Skeletal muscle tissue (tissue), 4 donors: ENCODE results near the gene PROZ. TPM values are rescaled to one million over a fixed set of nuclear protein-coding genes. Genes with fewer than 3 reads are reported as not detected.

Experiments used
- H3K27ac ChIP-seq: one replicate; pipeline ENCODE4 v1.7.0; 2013; ENCODE audit warnings: mild to moderate bottlenecking, low read depth, low read length, inconsistent platforms
- H3K27me3 ChIP-seq, 3 donors: one replicate each; pipeline ENCODE4 v1.7.0; 2013; ENCODE audit warnings: low read length in 3 of 3; ENCODE audit not compliant: control insufficient read depth in 3 of 3, insufficient read depth in 3 of 3
- H3K36me3 ChIP-seq, 3 donors: one replicate each; pipeline ENCODE4 v1.7.0; 2013; ENCODE audit warnings: low read length in 3 of 3; ENCODE audit not compliant: control insufficient read depth in 3 of 3, insufficient read depth in 3 of 3
- H3K4me1 ChIP-seq, 3 donors: one replicate each; pipeline ENCODE4 v1.7.0; 2013; ENCODE audit warnings: low read length in 3 of 3, mild to moderate bottlenecking in 3 of 3; ENCODE audit not compliant: control insufficient read depth in 3 of 3, insufficient read depth in 3 of 3
- H3K4me3 ChIP-seq, 3 donors: one replicate each; pipeline ENCODE4 v1.7.0; 2013; ENCODE audit warnings: low read length in 3 of 3
- H3K9ac ChIP-seq, 3 donors: one replicate each; pipeline ENCODE4 v1.7.0; 2013; ENCODE audit warnings: low read length in 3 of 3, mild to moderate bottlenecking in 3 of 3, moderate library complexity in 2 of 3, low read depth in 1 of 3
- H3K9me3 ChIP-seq, 3 donors: one replicate each; pipeline ENCODE4 v1.7.0; 2013; ENCODE audit warnings: low read length in 3 of 3; ENCODE audit not compliant: control insufficient read depth in 3 of 3
- total RNA-seq: library from RNA; depleted of rRNA; stranded (reverse); fragments of >200 nt; gene quantifications from one replicate; pipeline ENCODE4 v1.2.3, GENCODE V29; 2014
- donor health status: Osteomylitis.

The PROZ gene
- total RNA-seq, 1 donor from 2014 or later, result not detected

- Histone ChIP-seq H3K4me3 (no peak overlapping the region), H3K27me3 (peaks cover 38 to 67% (median 49%) of the 10 kb centered on the region in 3 donors), H3K36me3 (no peaks in the 10 kb centered on the region), H3K9me3 (no peaks in the 10 kb centered on the region), H3K4me1 (peaks cover 0 to 6% (median 3%) of the 10 kb centered on the region in 3 donors), H3K9ac (no peak overlapping the region), H3K27ac (no peak overlapping the region)
Measured at GRCh38 chr13:113114511-113115362, 43.7 kb upstream of the PROZ start.

- Histone ChIP-seq H3K9ac (no peak overlapping the region), H3K4me1 (peaks cover 0 to 1% (median under 1%) of the 10 kb centered on the region in 3 donors), H3K27ac (no peak overlapping the region), H3K9me3 (no peaks in the 10 kb centered on the region), H3K27me3 (peaks cover 29 to 65% (median 41%) of the 10 kb centered on the region in 3 donors), H3K36me3 (no peaks in the 10 kb centered on the region), H3K4me3 (no peak overlapping the region)
Measured at GRCh38 chr13:113115363-113116205, 42.9 kb upstream of the PROZ start.

GRCh38 chr13:113116206-113116800 lies 42.1 kb upstream of the PROZ start:
- Histone ChIP-seq H3K4me1 (no peaks in the 10 kb centered on the region), H3K36me3 (no peaks in the 10 kb centered on the region), H3K27me3 (peaks cover 23 to 58% (median 35%) of the 10 kb centered on the region in 3 donors), H3K27ac (no peak overlapping the region), H3K4me3 (no peak overlapping the region), H3K9me3 (no peaks in the 10 kb centered on the region), H3K9ac (no peak overlapping the region)

DNA sequence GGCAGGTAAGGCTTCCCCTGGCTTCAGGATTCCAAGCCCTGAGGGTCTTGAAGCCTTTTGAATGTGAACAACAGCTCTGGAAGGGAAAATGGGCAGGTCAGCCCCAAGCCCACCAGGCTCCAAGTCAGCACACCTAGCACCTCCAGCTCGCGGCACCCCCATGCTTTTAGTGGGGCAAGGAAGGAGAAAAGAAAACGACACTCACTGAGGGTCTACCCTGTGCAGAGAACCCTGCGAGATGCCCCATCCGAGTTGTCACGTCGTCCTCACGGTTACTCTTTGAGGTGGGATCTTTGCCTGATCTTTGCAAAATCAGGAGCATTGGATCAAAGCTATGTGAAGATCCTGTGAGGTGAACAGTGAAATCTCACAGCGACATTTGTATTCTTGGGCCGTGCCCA lies 41.6 kb upstream of the PROZ start:
- Histone ChIP-seq H3K9me3 (no peaks in the 10 kb centered on the region), H3K27me3 (peaks cover 21 to 59% (median 32%) of the 10 kb centered on the region in 3 donors), H3K9ac (no peak overlapping the region), H3K4me1 (no peaks in the 10 kb centered on the region), H3K36me3 (no peaks in the 10 kb centered on the region), H3K27ac (no peak overlapping the region), H3K4me3 (no peak overlapping the region)

GRCh38 chr13:113117335-113117872 lies 41.0 kb upstream of the PROZ start:
- H3K27me3 ChIP-seq, result peaks cover 19 to 60% (median 28%) of the 10 kb centered on the region in 3 donors
- H3K4me3 ChIP-seq, result no peak overlapping the region
- no peak overlapping the region for H3K27ac ChIP-seq
- no peaks in the 10 kb centered on the region for H3K9me3 ChIP-seq
- no peaks in the 10 kb centered on the region for H3K36me3 ChIP-seq
- no peaks in the 10 kb centered on the region for H3K4me1 ChIP-seq
- H3K9ac ChIP-seq, result no peak overlapping the region

GRCh38 chr13:113117911-113118260 lies 40.6 kb upstream of the PROZ start:
- Histone ChIP-seq H3K36me3 (no peaks in the 10 kb centered on the region), H3K9me3 (no peaks in the 10 kb centered on the region), H3K27ac (no peak overlapping the region), H3K4me3 (no peak overlapping the region), H3K9ac (no peak overlapping the region), H3K27me3 (peaks cover 19 to 64% (median 24%) of the 10 kb centered on the region in 3 donors), H3K4me1 (peaks cover 0 to 2% (median 0%) of the 10 kb centered on the region in 3 donors)

GRCh38 chr13:113118261-113119021 lies 40.0 kb upstream of the PROZ start:
- H3K4me1 ChIP-seq, result peaks cover 0 to 7% (median 3%) of the 10 kb centered on the region in 3 donors
- no peak overlapping the region for H3K9ac ChIP-seq
- H3K9me3 ChIP-seq, result no peaks in the 10 kb centered on the region
- H3K27ac ChIP-seq, result no peak overlapping the region
- H3K4me3 ChIP-seq, result no peak overlapping the region
- H3K27me3 ChIP-seq, result peaks cover 18 to 62% (median 22%) of the 10 kb centered on the region in 3 donors
- no peaks in the 10 kb centered on the region for H3K36me3 ChIP-seq

GRCh38 chr13:113119166-113119821 lies 39.2 kb upstream of the PROZ start:
- Histone ChIP-seq H3K27me3 (peaks cover 10 to 59% (median 22%) of the 10 kb centered on the region in 3 donors), H3K9ac (no peak overlapping the region), H3K36me3 (no peaks in the 10 kb centered on the region), H3K4me3 (no peak overlapping the region), H3K4me1 (peaks cover 0 to 9% (median 3%) of the 10 kb centered on the region in 3 donors), H3K27ac (no peak overlapping the region), H3K9me3 (no peaks in the 10 kb centered on the region)

GRCh38 chr13:113119822-113120189 lies 38.6 kb upstream of the PROZ start:
- no peak overlapping the region for H3K27ac ChIP-seq
- peaks cover 0 to 9% (median 3%) of the 10 kb centered on the region in 3 donors for H3K4me1 ChIP-seq
- no peaks in the 10 kb centered on the region for H3K9me3 ChIP-seq
- H3K4me3 ChIP-seq, result no peak overlapping the region
- H3K9ac ChIP-seq, result no peak overlapping the region
- peaks cover 5 to 54% (median 22%) of the 10 kb centered on the region in 3 donors for H3K27me3 ChIP-seq
- no peaks in the 10 kb centered on the region for H3K36me3 ChIP-seq
